Subcutaneous adipose tissue (tissue), 4 donors: Measurements from ENCODE around the gene CSRP1. TPM values are rescaled to one million over a fixed set of nuclear protein-coding genes. Genes with fewer than 3 reads are reported as not detected.

Experiments
- CTCF ChIP-seq: fragments of 450-650 bp; IDR thresholded peaks from one replicate; pipeline ENCODE4 v1.5.1; 2016; ENCODE audit warnings: low read depth, mild to moderate bottlenecking, control low read depth, antibody characterized with exemption, moderate library complexity
- total RNA-seq, 4 donors: library from RNA; depleted of rRNA; stranded (reverse); fragments of >200 nt; gene quantifications; one replicate each; pipeline ENCODE4 v1.1.0, GENCODE V29; 2016

Gene CSRP1
- total RNA-seq, 4 donors from 2014 or later, result 82.0 to 242 (median 155) TPM

DNA sequence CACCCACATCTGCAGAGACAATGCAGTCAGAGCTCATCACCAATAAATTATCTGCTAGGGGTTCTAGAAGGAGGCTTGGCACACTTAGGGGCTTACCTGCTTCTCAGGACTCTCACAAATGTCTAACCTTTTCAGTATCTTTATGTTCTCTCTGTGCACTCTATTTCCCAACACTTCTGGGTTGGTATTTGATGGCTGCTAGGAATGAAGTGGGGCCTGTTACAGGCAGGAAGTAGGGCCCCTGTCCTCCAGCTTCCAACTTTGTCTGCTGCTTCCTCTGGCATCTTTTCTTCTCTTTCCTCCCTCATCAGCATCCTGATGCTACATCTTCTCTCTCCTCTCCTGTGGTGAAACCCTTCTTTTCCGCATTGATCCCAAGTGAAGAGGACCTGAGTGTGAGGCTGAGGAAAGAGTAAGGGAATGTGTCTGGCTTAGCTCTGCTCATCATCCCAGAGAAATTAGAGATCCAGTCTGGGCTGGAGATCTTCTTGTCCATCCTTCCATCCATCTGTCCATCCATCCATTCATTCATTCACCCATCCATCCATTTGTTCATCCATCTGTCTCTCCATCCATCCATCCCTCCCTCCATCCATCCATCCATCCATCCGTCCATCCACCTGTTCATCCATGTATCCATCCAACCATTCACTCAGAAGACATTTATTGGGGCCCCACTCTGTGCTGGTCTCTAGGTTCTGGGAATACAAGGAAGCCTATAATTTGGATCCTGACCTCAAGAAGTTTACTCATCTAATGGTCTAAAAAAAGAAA, 2.9 kb upstream of the CSRP1 start:
- TF ChIP-seq CTCF, result no peak

DNA sequence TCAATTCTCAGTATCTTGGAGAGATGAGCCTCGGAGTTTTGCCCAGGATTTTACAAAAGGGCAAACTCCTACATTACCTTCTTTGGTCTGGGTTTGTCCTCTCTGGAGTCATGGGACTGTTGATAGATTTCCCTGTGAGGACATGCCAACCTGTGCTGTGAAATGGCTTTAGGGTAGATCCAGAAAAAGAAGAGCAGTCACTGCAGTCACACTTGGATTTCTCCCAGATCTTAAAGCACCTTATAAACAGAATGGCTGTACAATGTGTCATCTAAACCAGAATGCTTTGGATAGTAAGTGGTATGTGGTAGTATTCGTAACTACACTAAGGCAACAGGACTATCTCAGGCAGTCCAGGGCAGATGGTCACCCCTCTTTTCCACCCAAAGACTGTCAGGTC, 1.9 kb upstream of the CSRP1 start:
- TF ChIP-seq CTCF, result no peak

DNA sequence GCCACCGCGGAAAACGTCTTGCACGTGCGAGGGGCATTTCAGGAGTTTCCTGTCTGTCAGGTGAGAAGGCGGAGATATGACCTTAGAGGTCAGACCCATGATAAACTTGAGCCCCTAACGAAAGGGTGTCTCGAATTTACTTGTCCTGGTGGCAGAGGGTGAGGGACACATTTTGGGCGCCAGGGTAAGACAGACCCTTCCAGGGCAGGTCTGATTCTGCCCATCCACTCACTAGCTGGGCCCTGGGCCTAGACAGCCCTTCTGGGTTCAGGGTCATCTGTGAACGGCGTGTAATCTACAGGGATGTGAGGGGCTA, 395 bp upstream of the CSRP1 start:
- no peak for TF ChIP-seq CTCF

GRCh38 chr1:201506092-201506491, 831 bp downstream of the CSRP1 start:
- TF ChIP-seq CTCF, result no peak

DNA sequence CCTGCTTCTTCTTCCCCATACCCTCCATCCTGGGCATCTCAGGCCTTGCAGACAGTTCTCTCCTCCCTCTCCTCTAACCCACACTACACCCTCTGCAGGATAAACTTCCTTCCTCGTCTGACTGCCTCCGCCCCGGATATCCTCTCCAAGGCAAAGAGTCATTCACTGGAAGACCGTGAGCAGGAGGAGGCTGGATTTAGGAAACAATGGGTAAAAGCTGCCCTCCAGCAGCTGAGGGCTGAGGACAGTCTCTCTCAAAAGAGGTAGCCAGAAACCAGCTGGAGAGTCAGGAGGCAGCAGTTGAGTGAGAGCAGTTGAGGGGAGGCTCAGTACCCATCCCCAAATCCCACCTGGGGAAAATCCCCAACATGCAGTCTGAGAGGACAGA, 1.4 kb downstream of the CSRP1 start:
- no peak for TF ChIP-seq CTCF

GRCh38 chr1:201504799-201505502, 2.0 kb downstream of the CSRP1 start:
- TF ChIP-seq CTCF, result no peak

- TF ChIP-seq CTCF, result no peak
These were observed 2.7 kb downstream of the CSRP1 start for GRCh38 chr1:201504179-201504631.
